Measurements from ENCODE around the gene LAMTOR2.

Gene LAMTOR2

DNA sequence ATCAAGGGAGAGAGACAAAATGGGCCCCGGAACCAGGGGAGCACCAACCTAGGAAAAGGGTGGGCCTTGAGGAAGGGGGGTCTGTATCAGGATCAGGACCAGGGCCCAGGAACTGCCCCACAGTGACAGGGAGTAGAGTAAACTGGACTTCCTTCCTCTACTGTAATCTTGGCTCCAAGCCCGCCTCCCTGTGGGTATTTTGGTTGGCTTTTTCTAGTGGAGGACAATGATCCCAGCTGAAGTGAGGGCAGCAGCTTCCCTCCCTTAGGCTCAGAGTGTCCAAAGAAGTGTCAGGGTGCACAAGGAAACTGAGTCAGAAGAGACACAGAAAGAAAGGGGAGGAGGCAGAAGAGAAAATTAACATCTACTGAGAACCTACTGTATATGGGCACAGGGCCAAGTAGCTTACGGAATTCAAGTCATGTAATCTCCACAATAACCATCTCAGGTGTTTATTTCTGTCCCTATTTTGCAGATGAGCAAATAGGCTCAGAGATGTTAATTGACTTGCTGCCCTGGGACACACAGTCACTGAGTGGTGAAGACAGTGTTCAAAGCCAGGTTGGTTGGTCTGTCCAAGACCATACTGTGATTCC, 5.8 kb upstream of the LAMTOR2 start:
- ChIA-PET POLR2A (interaction anchor here (0.6 kb wide), 1 partner anchor 29 kb away, joined by 3 read pairs; the partner anchor contains the start of gene SSR2), CTCF (interaction anchor here (0.6 to 1.2 kb wide), 2 partner anchors 23 to 65 kb away, joined by 3 to 4 read pairs; no protein-coding TSS in a partner anchor)
- DNase-seq (ENCODE audit: extremely low spot score), result no peak
- no peak for TF ChIP-seq NFRKB (IDR thresholded peaks at IDR 0.05)
- no peak for TF ChIP-seq L3MBTL2 (conservative IDR thresholded peaks at IDR 0.05)
- no peak for TF ChIP-seq SUZ12 (IDR thresholded peaks at IDR 0.05)
- no peak for TF ChIP-seq FOXK2 (IDR thresholded peaks at IDR 0.05)
- TF ChIP-seq, protein P1, sequence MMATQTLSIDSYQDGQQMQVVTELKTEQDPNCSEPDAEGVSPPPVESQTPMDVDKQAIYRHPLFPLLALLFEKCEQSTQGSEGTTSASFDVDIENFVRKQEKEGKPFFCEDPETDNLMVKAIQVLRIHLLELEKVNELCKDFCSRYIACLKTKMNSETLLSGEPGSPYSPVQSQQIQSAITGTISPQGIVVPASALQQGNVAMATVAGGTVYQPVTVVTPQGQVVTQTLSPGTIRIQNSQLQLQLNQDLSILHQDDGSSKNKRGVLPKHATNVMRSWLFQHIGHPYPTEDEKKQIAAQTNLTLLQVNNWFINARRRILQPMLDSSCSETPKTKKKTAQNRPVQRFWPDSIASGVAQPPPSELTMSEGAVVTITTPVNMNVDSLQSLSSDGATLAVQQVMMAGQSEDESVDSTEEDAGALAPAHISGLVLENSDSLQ (IDR thresholded peaks at IDR 0.05), result no peak
- no peak for TF ChIP-seq ARNT (IDR thresholded peaks at IDR 0.05)
- TF ChIP-seq SP1 (IDR thresholded peaks at IDR 0.05), result no peak
- no peak for TF ChIP-seq LEF1 (IDR thresholded peaks at IDR 0.05; ENCODE audit: borderline replicate concordance)
- TF ChIP-seq FOXM1 (IDR thresholded peaks at IDR 0.05; ENCODE audit: borderline replicate concordance), result no peak

DNA sequence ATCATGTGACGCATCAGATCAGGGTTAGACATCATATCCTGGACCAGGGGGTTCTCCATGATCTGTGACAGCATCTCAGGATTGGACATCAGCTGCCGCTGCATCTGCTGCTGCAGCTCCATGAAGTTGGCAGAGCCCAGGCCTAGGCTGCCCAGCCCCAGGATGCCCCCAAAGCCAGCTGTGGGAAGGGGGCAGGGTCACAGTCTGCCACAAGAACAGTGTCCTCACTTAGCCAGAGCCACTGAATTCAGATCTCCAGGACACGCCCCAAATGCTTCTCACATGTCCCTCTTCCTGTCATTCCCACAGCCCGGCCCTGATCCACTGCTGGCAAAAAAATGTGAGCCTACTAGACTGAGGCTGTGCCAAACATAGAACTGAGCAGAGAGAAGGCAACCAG, 4.2 kb upstream of the LAMTOR2 start:
- no peak for TF ChIP-seq ZNF384 (IDR thresholded peaks at IDR 0.05)
- TF ChIP-seq L3MBTL2 (conservative IDR thresholded peaks at IDR 0.05), result no peak
- TF ChIP-seq LEF1 (IDR thresholded peaks at IDR 0.05; ENCODE audit: borderline replicate concordance), result no peak
- TF ChIP-seq ARNT (IDR thresholded peaks at IDR 0.05), result no peak
- TF ChIP-seq FOXM1 (IDR thresholded peaks at IDR 0.05; ENCODE audit: borderline replicate concordance), result no peak
- no peak for TF ChIP-seq TARDBP (IDR thresholded peaks at IDR 0.05)
- TF ChIP-seq CTBP1 (IDR thresholded peaks at IDR 0.05; ENCODE audit: borderline replicate concordance), result no peak
- no peak for TF ChIP-seq NFRKB (IDR thresholded peaks at IDR 0.05)
- ChIA-PET CTCF (interaction anchor here (1.0 kb wide), 1 partner anchor 24 kb away, joined by 3 read pairs; no protein-coding TSS in a partner anchor), POLR2A (no interaction called here)
- no peak for DNase-seq (ENCODE audit: extremely low spot score)

DNA sequence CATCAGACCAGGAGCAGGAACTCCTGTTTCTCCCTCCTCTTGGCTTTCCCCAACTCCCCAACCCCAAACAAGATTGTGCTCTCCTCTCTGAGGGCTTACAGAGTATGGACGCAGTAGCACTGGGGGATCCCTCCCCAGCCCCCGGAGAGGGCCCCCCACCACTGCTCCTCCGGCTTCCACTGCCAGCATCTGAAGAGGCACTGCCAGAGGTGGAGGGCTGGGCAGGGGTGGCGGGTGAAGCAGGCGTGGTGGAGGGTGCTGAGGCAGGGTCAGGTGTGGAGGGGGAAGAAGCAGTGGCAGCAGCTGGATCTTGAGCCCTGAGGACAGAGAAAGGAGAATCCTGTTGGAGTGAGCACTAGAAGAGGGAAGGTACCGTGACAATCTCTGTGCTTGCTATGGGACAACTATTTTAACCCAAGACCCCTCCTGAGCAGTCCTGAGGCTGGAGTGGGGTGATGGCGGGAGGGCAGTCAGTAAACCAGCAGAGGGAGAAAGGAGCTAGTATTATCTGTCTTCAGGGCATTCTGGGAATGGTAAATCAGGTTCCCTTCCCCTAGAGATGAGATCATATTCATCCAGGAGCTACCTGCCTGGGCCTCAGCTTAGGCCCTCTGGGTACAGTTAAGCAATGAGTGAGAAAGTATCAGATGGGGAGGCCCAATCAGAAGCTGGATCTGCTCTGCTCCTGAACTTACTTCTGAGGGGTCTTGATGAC, 3.4 kb upstream of the LAMTOR2 start:
- CTCF ChIA-PET, result interaction anchor here (3.0 kb wide), 1 partner anchor 14 kb away, joined by 13 read pairs; no protein-coding TSS in a partner anchor
- DNase-seq (ENCODE audit: extremely low spot score), result no peak
- POLR2A ChIA-PET, result interaction anchor here (0.9 to 1.6 kb wide), 4 partner anchors 20 to 31 kb away, joined by 3 to 4 read pairs (median 4); no protein-coding TSS in a partner anchor
- no peak for TF ChIP-seq FOXA1 (IDR thresholded peaks at IDR 0.05)
- TF ChIP-seq BHLHE40 (IDR thresholded peaks at IDR 0.05; ENCODE audit: borderline replicate concordance), result no peak
- TF ChIP-seq ZNF384 (IDR thresholded peaks at IDR 0.05), result no peak
- no peak for TF ChIP-seq LEF1 (IDR thresholded peaks at IDR 0.05; ENCODE audit: borderline replicate concordance)
- TF ChIP-seq ARNT (IDR thresholded peaks at IDR 0.05), result no peak
- TF ChIP-seq ELF4 (IDR thresholded peaks at IDR 0.05), result no peak
- TF ChIP-seq FOXM1 (IDR thresholded peaks at IDR 0.05; ENCODE audit: borderline replicate concordance), result no peak
- TF ChIP-seq, protein P1 (IDR thresholded peaks at IDR 0.05), result no peak
- no peak for TF ChIP-seq NFRKB (IDR thresholded peaks at IDR 0.05)
- TF ChIP-seq HDGF (IDR thresholded peaks at IDR 0.05; ENCODE audit: borderline replicate concordance), result no peak
- TF ChIP-seq SUZ12 (IDR thresholded peaks at IDR 0.05), result no peak
- TF ChIP-seq SP1 (IDR thresholded peaks at IDR 0.05), result no peak
- TF ChIP-seq FOXK2 (IDR thresholded peaks at IDR 0.05), result no peak
- no peak for TF ChIP-seq L3MBTL2 (conservative IDR thresholded peaks at IDR 0.05)

DNA sequence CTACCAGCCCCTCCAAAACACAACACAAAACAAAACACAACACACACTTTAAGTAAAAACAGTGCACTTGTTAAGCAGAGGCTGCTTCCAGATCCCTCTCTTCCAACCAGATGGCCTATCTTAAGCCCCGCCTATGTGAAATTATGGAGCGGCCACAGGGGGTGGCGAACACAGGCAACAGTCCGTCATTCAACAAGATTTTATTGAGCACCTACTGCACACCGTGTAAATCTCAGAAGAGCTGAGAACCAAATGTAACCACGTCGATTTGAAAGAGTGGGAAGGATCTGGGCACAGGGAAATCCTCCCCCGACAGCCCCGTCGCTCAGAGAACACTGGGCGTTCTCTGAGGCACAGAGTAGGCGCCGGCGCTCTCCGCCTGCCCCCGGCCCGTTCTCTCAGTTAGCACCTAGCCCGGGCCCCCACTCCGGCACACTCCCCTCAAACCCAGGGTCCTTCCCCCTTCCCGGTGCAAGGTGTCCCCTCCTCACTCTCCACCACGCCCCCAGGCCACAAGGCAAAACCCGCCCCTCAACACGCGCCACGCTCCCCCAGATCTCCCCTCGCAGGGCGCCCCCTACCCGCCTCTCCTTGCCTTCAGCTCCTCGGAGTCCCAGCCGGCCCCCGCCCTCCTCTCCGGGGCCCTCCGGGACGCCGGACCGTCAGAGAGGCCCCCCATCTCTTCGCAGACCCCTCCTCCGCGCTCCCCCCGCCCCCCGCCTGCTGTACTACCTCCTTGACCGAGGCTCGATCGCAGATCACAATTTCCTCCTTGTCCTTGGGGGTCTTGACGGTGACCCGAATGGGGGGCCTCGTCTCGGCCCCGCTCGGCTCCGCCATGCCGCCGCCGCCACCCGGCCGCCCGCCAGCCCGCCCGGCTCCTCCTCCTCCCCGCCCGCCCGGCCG, 1.5 kb upstream of the LAMTOR2 start:
- peak; percentile 74 for DNase-seq (ENCODE audit: extremely low spot score)
- no peak for TF ChIP-seq SUZ12 (IDR thresholded peaks at IDR 0.05)
- no peak for TF ChIP-seq HDGF (IDR thresholded peaks at IDR 0.05; ENCODE audit: borderline replicate concordance)
- no peak for TF ChIP-seq FOXK2 (IDR thresholded peaks at IDR 0.05)
- TF ChIP-seq NFRKB (IDR thresholded peaks at IDR 0.05), result no peak
- no peak for TF ChIP-seq ARNT (IDR thresholded peaks at IDR 0.05)
- no peak for TF ChIP-seq CTBP1 (IDR thresholded peaks at IDR 0.05; ENCODE audit: borderline replicate concordance)
- TF ChIP-seq SP1 (IDR thresholded peaks at IDR 0.05), result no peak
- TF ChIP-seq FOXA1 (IDR thresholded peaks at IDR 0.05), result no peak
- TF ChIP-seq, protein P1 (IDR thresholded peaks at IDR 0.05), result peak; percentile 84
- TF ChIP-seq L3MBTL2 (conservative IDR thresholded peaks at IDR 0.05), result peak; percentile 62
- ChIA-PET POLR2A (interaction anchor here (0.6 to 2.3 kb wide), 8 partner anchors 20 to 196 kb away, joined by 3 to 11 read pairs (median 4); partner anchors contain the start of genes ARHGEF2, GON4L and MEX3A), CTCF (interaction anchor here (0.6 to 3.0 kb wide), 5 partner anchors 8 to 28 kb away, joined by 3 to 13 read pairs (median 5); no protein-coding TSS in a partner anchor)

Measured in HEK293T (cell line).